GM21423 (cell line): ENCODE data around the gene ITGB1.
"Not testable (repeated sequence)": the region's sequence is repeated elsewhere in the genome, so short reads cannot be mapped to it uniquely, and the experiment has no call there.

Experiments
- ATAC-seq: cut with Tn5 transposase; IDR thresholded peaks from one replicate; pipeline ENCODE4 v1.9.1; 2021; ENCODE audit warnings: mild to moderate bottlenecking, moderate library complexity; ENCODE audit not compliant: unreplicated experiment

ITGB1 gene

GRCh38 chr10:32940321-32941301 lies 17.4 kb downstream of the ITGB1 start:
- no peak for ATAC-seq

- no peak for ATAC-seq
Observed at GRCh38 chr10:32939296-32940111, 18.5 kb downstream of the ITGB1 start.

- no peak for ATAC-seq
Observed at GRCh38 chr10:32938554-32939061, 19.4 kb downstream of the ITGB1 start.

GRCh38 chr10:32937911-32938424 lies 20.1 kb downstream of the ITGB1 start:
- no peak for ATAC-seq

- no peak for ATAC-seq
Observed at GRCh38 chr10:32932225-32932729, 25.8 kb downstream of the ITGB1 start.

- no peak for ATAC-seq
Observed at GRCh38 chr10:32931593-32931992, 26.4 kb downstream of the ITGB1 start.

- no peak for ATAC-seq
Observed at GRCh38 chr10:32930036-32930435, 28.0 kb downstream of the ITGB1 start.

GRCh38 chr10:32929634-32930033 lies 28.4 kb downstream of the ITGB1 start:
- ATAC-seq = no peak

DNA sequence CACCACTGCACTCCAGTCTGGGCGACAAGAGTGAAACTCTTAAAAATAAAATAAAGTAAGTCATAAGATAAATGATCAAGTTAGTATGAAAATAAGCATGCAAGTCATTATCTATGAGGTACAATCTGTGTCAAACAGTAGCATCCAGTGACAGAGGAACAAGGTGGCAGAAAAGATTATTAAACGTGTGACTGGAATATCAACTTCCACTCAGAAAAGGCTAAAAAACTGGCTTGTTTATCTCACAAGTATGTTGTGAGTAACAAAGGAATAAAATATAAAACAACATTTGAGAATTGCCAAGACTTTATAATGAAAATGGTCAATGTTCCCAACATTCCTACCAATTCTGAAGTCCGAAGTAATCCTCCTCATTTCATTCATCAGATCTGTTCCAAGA lies 30.3 kb downstream of the ITGB1 start:
- ATAC-seq = no peak

DNA sequence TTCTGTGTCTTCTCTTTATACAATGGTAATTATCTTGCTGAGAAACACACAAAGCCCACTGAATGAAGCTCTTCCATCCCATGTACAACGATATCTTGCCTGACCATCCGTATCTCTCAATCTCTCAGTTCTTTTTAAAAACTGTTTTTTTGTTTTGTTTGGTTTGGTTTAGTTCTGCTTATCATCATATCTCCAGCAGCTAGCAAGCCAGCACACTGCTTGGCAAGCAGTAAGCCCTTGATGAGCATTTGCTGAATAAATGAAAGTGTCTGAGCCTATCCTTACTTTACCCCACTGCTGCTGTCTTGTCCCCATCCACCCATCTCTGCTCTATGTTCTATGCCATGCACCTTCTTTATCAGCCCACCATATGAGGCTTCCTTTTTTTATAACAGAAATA lies 34.2 kb downstream of the ITGB1 start:
- ATAC-seq = no peak

GRCh38 chr10:32923134-32923533 lies 34.9 kb downstream of the ITGB1 start:
- ATAC-seq = no peak

GRCh38 chr10:32922170-32922569 lies 35.9 kb downstream of the ITGB1 start:
- ATAC-seq = no peak

- not testable (repeated sequence) for ATAC-seq
Observed at GRCh38 chr10:32917817-32918216, 40.2 kb downstream of the ITGB1 start.

GRCh38 chr10:32911285-32912016 lies 46.6 kb downstream of the ITGB1 start:
- ATAC-seq = no peak

GRCh38 chr10:32909970-32910369 lies 48.1 kb downstream of the ITGB1 start:
- not testable (repeated sequence) for ATAC-seq

DNA sequence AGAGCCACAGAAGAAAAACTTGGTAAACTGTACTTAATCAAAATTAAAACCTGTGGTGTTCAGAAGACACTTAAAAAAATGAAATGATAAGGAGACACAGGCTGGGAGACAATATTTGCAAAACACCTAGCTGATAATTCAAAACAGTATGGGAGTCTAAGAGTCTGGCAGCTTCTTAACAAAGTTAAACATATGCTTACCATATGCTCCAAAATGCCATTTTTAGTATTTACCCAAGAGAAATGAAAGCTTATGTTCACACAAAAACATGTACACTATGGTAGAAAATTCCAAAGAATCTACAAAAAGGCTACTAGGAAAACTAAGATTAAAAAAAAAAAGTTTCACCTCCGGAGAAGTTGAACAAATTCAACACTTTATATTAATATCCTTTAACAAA lies 48.6 kb downstream of the ITGB1 start:
- no peak for ATAC-seq

DNA sequence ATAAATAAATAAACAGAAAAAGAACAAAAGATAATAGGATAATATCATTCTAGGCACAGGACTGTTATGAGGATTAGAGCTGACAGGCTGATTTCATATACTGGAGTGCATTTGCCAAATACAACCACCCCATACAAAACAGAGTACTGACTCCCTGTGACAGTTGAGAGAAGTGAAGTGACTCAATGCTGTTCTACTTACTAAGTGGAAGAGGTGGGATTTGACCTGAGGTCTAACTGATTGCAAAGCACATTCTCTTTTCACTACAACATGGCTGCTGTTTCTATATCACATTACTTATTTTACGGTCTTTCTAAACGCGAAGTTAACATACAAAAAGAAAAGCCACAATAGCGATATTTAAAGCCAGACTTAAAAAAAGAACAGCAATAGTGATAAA lies 51.4 kb downstream of the ITGB1 start:
- ATAC-seq = no peak

DNA sequence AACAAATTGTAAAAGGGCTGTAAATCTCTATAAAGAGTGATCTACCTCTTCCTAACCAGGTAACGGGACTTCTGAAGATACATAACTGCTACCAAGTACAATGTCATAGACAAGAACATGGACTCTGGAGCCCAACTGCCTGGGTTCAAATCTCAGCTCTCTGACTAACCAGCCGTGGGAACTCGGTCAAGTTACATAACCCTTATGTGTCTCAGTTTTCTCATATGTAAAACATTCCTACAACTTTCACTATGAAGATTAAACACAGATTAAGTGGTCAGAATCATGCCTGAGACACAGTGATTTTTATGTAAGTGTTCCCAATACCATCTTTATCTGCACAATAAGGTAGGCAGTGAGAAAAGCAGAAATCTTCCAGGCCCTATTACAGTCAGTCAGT lies 52.6 kb downstream of the ITGB1 start:
- ATAC-seq = no peak

DNA sequence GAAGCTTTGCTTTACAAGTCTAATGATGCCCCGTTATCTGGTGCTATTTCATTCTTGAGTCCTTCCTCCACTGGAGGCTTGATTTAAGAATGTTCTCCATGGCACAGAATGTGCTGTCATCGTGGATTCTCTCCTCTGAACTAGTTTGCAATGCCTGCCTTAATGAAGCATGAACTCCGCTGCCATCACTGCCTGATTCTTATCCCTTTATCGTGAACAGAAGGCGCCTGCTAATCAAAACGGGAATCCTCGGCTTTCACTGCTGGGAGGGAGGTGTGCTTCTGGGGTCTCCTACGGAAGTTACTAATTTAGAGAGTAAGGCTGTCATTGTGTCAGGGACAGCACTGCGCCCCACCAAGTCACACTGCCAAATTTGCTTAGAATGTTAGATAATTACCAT lies 56.2 kb downstream of the ITGB1 start:
- no peak for ATAC-seq

- ATAC-seq = not testable (repeated sequence)
Observed at GRCh38 chr10:32895200-32895968, 62.6 kb downstream of the ITGB1 start.
